CD4-positive, alpha-beta T cell treated with Interleukin-17A for 1 hour (primary cell): ENCODE data around the gene SLC7A6.

Experiments
- DNase-seq: peaks from one replicate; pipeline ENCODE4 v3.0.0-alpha.2; 2020

Gene SLC7A6

DNA sequence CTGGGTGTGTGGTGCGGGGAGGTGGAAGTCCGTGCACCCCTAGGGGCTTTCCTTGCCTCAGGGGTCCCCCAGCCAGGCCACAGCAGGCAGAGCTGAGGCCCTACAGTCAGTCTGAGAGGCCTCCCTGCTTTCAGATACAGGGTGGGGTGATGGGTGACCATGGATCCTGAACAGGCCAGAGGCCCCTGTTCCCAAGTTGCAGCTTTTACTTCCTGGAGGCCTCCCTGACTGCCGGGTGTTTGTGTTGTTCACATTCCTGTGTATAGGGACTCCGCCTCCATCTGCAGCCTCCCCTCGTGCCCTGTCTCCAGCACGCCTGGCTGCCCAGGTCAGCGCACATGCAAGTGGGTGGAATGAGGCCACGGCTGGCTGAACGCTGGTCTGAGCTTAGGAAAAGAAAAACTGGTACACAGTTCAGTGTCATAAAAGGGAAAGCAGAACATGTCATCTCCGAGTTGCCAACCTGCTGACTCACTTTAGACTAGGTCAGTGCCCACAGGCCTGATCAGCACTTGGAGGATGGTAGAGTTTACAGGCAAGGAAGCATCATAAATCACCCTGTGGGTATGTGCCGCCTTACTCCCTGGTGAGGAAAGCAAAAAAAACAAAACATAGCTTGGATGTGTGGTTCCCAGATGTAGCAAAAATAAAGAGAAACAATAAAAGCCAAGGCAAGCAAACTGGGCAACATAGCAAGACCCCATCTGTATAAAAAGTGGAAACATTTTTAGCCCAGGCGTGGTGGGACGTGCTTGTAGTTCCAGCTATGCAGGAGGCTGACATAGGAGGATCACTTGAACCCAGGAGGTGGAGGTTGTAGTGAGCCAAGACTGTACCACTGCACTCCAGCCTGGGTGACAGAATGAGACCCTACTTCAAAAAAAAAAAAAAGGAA, 6.2 kb upstream of the SLC7A6 start:
- no peak for DNase-seq

GRCh38 chr16:68259007-68259825, 5.1 kb upstream of the SLC7A6 start:
- DNase-seq, result no peak

GRCh38 chr16:68263559-68264127, 683 bp upstream of the SLC7A6 start:
- DNase-seq, result no peak

DNA sequence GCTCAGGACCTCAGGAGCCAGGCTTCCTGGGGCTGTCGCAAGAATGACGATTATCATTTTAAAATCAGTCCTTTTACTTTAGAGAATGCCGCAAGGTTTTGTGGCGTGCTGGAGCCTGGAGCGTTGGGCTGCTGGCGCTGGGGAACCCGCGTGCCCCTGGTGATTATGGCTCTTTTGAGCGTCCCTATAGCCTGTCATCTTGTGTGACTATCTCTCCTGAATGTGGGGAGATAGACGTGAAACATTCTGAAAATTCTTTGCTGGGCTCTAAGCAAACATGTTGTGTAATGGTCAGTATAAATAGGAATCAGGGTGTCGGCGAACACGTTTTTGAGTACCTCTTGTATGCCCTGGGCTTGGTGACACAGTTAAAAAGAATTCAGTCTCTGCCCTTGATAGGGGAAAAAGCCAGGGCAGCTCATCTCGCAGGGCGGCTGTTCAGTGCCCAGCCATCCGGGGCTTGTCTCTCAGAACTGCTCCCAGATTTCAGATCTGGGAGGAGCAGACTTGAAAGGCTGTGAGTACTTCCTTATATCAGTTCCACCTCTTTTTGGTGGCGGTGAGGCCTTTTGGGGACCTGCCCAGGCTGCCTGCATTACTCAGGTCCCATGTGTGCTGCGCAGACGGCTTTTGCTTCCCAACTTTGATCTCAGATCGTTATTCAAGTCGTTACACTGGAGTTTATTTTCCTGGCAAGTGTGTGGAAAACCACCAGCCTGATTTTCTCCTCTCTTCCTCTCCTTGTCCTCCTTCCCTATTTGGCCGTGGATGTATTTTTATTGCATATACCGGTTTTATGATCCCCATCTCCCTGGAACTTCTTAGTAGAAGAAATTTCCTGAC, 973 bp downstream of the SLC7A6 start:
- DNase-seq, result peak; percentile 62

DNA sequence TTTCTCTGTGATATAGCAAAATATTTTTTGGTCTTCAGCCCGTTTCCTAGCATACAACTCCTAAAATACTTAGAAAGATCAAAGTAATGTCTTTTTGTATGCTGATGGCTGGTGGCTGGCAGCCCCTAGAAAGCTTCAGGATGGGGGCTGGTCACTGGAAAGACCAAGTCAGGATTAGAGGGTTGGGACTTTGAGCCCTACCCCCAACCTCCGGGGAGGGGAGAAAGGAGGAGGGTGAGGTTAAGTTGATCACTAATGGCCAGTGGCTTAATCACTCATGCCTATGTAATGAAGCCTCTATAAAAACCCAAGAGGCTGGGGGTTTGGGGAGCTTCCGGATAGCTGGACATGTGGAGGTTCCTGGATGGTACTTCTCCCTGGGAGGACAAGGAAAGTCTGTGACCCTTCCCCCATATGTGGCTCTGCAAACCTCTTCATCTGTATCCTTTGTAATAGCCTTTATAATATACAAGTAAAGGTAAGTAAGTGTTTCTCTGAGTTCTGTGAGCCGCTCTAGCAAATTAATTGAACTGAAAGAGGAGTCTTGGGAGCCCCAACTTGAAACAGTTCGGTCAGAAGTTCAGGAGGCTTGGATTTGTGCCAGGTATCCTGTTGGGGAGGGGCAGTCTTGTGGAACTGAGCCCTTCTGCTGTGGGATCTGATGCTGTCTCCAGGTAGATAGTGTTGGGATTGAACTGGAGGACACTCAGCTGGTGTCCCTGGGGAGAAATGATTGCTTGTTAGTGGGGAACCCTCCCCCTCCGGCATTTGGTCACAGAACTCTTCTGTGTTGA, 3.5 kb downstream of the SLC7A6 start:
- DNase-seq, result no peak

GRCh38 chr16:68269793-68270192, 5.5 kb downstream of the SLC7A6 start:
- no peak for DNase-seq

DNA sequence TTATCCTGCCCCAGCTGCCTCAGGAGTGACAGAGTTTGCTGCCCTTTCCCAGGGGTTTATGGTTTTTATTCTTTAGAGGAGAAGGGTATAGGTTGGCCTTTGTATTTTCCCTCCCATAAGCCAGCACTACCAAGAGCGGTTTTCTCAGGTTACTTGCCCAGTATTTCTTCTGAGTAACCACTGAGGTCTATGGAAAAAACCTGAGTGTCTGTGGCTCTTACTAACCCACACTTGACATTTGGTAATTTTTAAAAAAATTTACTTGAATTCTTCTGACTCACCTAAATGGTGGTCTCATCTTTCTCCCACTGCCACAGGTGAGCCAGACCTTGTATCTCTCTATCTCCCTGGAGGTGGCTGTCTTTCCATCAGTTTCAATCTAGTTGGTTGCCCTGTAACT, 6.0 kb downstream of the SLC7A6 start:
- DNase-seq, result peak; percentile 35

GRCh38 chr16:68272507-68273209, 8.3 kb downstream of the SLC7A6 start:
- DNase-seq, result peak; percentile 68

DNA sequence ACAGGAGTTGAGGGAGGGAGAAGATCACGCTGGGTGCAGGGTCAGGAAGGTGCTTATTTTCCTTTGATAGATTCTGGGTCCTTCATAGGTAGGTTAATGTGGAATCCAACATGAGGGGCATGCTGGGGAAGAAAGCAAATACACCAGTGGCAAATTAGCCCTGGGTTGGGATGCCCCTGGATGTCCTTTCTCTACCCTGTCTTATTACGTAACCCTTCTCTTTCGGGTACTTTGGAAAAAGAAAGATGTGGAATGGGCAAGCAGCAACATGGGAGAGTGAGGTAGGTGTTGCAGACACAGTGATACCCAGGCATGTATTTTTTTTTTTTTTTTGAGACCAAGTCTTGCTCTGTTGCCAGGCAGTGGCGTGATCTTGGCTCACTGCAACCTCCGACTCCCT, 9.1 kb downstream of the SLC7A6 start:
- no peak for DNase-seq

GRCh38 chr16:68273896-68274295, 9.6 kb downstream of the SLC7A6 start:
- no peak for DNase-seq

DNA sequence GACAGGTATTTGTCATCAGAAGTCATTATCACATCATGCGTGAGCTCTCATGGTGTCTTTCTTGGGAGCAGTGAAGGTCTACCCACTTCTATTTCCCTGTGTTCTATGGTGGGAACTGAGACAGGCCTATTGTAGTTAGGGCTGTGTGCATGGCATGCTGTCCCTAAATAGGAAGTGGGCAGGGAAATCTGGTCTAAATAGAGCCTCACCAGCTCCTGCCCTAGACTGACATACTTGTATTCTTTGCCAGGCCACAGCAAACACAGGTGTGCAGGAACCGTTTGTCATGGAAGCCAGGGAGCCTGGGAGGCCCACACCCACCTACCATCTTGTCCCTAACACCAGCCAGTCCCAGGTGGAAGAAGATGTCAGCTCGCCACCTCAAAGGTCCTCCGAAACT, 10.1 kb downstream of the SLC7A6 start:
- DNase-seq, result no peak

- peak; percentile 73 for DNase-seq
Measured at GRCh38 chr16:68275611-68276191, 11.4 kb downstream of the SLC7A6 start.

- DNase-seq, result no peak
Measured at GRCh38 chr16:68276223-68276622, 11.9 kb downstream of the SLC7A6 start.

GRCh38 chr16:68279726-68280558, 15.6 kb downstream of the SLC7A6 start:
- no peak for DNase-seq

DNA sequence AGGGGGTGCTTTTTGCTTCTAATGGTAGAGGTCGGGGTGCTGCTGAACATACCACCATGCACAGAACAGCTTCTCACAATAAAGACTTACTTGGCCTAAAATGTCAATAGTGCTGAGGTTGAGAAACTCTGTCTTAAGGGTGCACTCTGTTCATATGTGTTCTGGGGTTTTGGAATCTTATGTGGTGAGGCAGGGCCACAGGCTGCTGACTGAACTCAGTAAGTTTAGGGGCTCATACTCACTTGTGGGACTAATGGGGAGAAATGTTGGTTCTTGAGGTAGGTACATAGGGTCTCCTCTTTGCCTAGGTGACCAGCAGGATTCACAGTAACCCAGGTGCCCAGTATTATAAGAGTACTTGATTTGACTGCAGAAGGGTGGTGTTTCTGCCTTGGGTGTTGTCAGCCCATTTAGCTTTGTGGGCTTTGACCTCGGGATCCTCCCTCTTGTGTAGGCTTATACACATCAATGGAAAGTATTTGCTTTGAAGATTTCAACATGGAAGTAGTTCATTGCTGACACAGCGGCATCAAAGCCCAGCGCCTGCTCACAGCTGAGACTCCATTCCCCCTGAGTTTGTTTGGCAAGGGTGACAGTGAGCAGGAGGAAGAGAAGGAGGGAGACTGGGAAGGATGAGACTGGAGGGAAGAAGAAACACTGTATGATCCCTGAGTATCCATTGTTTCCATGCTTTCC, 17.2 kb downstream of the SLC7A6 start:
- DNase-seq, result peak; percentile 39

DNA sequence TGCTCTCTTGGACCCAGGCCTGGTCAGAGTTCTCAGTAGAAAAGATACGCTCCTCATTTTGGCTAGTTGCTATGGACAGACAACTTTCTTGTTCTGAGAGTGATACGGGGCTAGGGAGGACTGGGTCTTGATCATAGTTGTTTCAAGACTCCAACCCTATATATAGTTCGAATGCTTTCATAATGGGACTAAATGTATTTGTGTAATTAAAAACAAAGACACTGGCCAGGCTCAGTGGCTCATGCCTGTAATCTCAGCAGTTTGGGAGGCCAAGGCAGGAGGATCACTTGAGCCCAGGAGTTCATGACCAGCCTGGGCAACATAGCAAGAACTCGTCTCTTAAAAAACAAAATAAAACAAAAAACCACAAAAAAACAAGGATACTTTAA, 17.7 kb downstream of the SLC7A6 start:
- DNase-seq, result no peak

GRCh38 chr16:68283346-68283745, 19.0 kb downstream of the SLC7A6 start:
- DNase-seq, result no peak

DNA sequence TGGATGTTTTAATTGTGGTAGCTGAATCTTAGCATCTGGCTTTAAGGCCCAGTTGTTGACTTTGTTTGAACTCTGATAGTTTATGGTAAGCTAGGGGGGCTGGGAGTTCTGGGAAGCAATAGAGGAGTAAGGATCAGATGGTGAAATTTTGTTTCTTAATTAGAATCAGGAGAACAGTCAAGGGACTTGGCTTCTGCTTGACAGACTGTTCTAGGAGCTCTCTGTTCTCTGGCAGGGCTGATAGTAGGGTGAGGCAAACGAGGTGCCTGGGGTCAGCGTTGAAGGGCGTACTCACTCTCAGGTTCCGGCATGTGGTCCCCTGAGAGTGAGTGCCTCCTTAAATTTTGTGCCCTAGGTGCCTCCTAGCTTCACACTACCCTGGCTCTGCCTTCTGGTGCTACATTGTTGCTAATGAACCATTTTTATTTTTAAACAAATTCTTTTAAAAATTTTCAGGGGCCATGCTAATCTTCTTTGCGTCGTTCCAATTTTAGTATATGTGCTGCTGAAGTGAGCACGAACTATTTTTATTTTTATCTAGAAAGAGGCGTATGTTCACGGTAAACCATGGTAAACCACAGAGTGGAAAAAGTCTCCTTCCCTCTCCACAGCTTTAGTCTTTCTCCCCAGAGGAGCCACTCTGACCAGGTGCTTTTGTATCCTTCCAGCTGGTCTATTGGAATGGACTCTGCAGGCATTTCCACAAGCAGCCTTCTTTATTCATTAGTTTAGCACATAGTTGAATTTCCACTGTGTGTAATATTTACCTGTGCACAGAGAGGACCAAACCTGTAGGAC, 19.7 kb downstream of the SLC7A6 start:
- peak; percentile 30 for DNase-seq
